NCI-H460 (cell line): ENCODE measurements around the gene CDIP1. TPM values are rescaled to one million over a fixed set of nuclear protein-coding genes. Genes with fewer than 3 reads are reported as not detected.

Source experiments
- DNase-seq: peaks from one replicate; pipeline ENCODE4 v3.0.0-alpha.2; 2016; ENCODE audit warnings: low read depth; ENCODE audit errors: extremely low read depth
- total RNA-seq: library from RNA; depleted of rRNA; stranded (reverse); fragments of >200 nt; shearing (Covaris generic); gene quantifications from 2 replicates; pipeline ENCODE4 v1.2.3, GENCODE V29; 2014; rRNA removed

CDIP1 gene
- total RNA-seq, 1 experiment from 2014 or later, result 5.3 TPM

- no peak for DNase-seq
Observed at GRCh38 chr16:4463522-4464163, 74.9 kb downstream of the CDIP1 start.

- DNase-seq, result no peak
Observed at GRCh38 chr16:4461250-4462085, 77.1 kb downstream of the CDIP1 start.

GRCh38 chr16:4460936-4461249 is 77.7 kb downstream of the CDIP1 start:
- no peak for DNase-seq

Other genes starting within 250 kb of the CDIP1 start
- 4.3 and 6.3 TPM in 2 replicates for gene GLIS2, start 222.7 kb downstream of the CDIP1 start, total RNA-seq
- gene PAM16, start 187.5 kb downstream of the CDIP1 start, total RNA-seq, result 65.7 and 80.6 TPM in 2 replicates
- gene VASN, start 166.9 kb downstream of the CDIP1 start, total RNA-seq, result 5.1 and 7.2 TPM in 2 replicates
- gene CORO7, start 122.2 kb downstream of the CDIP1 start, total RNA-seq, result 12.3 and 13.1 TPM in 2 replicates
- 210 and 214 TPM in 2 replicates for gene DNAJA3, start 112.9 kb downstream of the CDIP1 start, total RNA-seq
- gene NMRAL1, start 64.1 kb downstream of the CDIP1 start, total RNA-seq, result 47.9 and 50.7 TPM in 2 replicates
- 32.2 and 34.6 TPM in 2 replicates for gene HMOX2, start 62.4 kb downstream of the CDIP1 start, total RNA-seq
- gene C16orf96, start 17.6 kb upstream of the CDIP1 start, total RNA-seq, result not detected in 2 replicates
- 10.7 and 11.5 TPM in 2 replicates for gene UBALD1, start 76.1 kb upstream of the CDIP1 start, total RNA-seq
- gene MGRN1, start 86.1 kb upstream of the CDIP1 start, total RNA-seq, result 13.6 and 15.3 TPM in 2 replicates
- gene NUDT16L1, start 154.8 kb upstream of the CDIP1 start, total RNA-seq, result 5.5 and 7.8 TPM in 2 replicates
- 8.2 and 13.8 TPM in 2 replicates for gene ANKS3, start 195.5 kb upstream of the CDIP1 start, total RNA-seq
- gene DNAAF8, start 195.8 kb upstream of the CDIP1 start, total RNA-seq, result 0.15 and 0.26 TPM in 2 replicates
- 6.2 and 7.0 TPM in 2 replicates for gene ZNF500, start 228.4 kb upstream of the CDIP1 start, total RNA-seq
- gene SEPTIN12, start 249.6 kb upstream of the CDIP1 start, total RNA-seq, result not detected in 2 replicates